Progenitor cell of endocrine pancreas (in vitro differentiated cells): ENCODE results near the gene CRYBB1. TPM values are rescaled to one million over a fixed set of nuclear protein-coding genes. Genes with fewer than 3 reads are reported as not detected.
A peak's percentile ranks its signal among the peaks of the same experiment; 100 is the strongest.

ENCODE experiments used
- DNase-seq: peaks from one replicate; pipeline ENCODE4 v3.0.0; 2021; ENCODE audit warnings: low spot score; ENCODE audit not compliant: unreplicated experiment
- H3K27ac Mint-ChIP-seq: 2 replicates; pipeline ENCODE4 v1.8.0; 2021; ENCODE audit warnings: mild to moderate bottlenecking, moderate library complexity, mixed read lengths
- H3K27me3 Mint-ChIP-seq: 2 replicates; pipeline ENCODE4 v1.8.0; 2021; ENCODE audit warnings: mixed read lengths
- H3K36me3 Mint-ChIP-seq: 2 replicates; pipeline ENCODE4 v1.8.0; 2022; ENCODE audit warnings: mixed read lengths; ENCODE audit not compliant: insufficient read depth
- H3K4me1 Mint-ChIP-seq: 2 replicates; pipeline ENCODE4 v1.8.0; 2021; ENCODE audit warnings: low read depth, mixed read lengths
- H3K4me3 Mint-ChIP-seq: 2 replicates; pipeline ENCODE4 v1.8.0; 2021; ENCODE audit warnings: low read depth, mild to moderate bottlenecking, moderate library complexity, mixed read lengths
- H3K9me3 Mint-ChIP-seq: 2 replicates; pipeline ENCODE4 v1.8.0; 2021; ENCODE audit warnings: low read depth, mixed read lengths
- microRNA-seq: library from miRNA; unstranded; fragments of <30 nt; microRNA quantifications from one replicate; pipeline ENCODE4 v1.1.0, GENCODE V29; 2020; ENCODE audit warnings: borderline number of aligned reads; ENCODE audit not compliant: unreplicated experiment
- total RNA-seq: library from RNA; stranded (reverse); gene quantifications from 2 replicates; pipeline ENCODE4 v1.2.1, GENCODE V29; 2021
- TF ChIP-seq, protein P1 (sequence below): fragments of 200-600 bp; sonication (generic); IDR thresholded peaks from one replicate; pipeline ENCODE4 v1.5.0; 2021; ENCODE audit warnings: antibody characterized with exemption, mild to moderate bottlenecking; ENCODE audit not compliant: unreplicated experiment

The CRYBB1 gene
- total RNA-seq, 1 donor from 2014 or later, result not detected

DNA sequence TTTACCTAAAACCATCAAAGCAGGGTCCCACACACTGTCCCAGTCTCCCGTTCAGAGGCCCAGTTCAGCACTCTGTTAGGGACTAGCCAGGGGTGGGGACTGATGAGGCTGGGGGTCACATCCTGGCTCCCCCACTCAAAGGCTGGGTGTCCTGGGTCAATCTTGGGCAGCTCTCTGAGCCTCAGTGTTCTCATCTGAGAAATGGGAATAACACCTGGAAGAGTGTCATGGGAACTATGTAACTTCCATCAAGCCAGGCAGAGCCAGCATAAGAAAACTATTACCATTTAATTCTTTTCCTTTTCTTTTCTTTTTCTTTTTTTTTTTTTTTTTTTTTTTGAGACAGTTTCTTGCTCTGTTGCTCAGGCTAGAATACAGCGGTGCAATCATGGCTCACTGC lies 66.3 kb downstream of the CRYBB1 start:
- Mint-ChIP-seq H3K4me1 (no peaks in the 10 kb centered on the region), H3K9me3 (no peaks in the 10 kb centered on the region), H3K27me3 (no peaks in the 10 kb centered on the region), H3K4me3 (no peak overlapping the region), H3K27ac (no peak overlapping the region), H3K36me3 (no peaks in the 10 kb centered on the region)
- TF ChIP-seq, protein P1, sequence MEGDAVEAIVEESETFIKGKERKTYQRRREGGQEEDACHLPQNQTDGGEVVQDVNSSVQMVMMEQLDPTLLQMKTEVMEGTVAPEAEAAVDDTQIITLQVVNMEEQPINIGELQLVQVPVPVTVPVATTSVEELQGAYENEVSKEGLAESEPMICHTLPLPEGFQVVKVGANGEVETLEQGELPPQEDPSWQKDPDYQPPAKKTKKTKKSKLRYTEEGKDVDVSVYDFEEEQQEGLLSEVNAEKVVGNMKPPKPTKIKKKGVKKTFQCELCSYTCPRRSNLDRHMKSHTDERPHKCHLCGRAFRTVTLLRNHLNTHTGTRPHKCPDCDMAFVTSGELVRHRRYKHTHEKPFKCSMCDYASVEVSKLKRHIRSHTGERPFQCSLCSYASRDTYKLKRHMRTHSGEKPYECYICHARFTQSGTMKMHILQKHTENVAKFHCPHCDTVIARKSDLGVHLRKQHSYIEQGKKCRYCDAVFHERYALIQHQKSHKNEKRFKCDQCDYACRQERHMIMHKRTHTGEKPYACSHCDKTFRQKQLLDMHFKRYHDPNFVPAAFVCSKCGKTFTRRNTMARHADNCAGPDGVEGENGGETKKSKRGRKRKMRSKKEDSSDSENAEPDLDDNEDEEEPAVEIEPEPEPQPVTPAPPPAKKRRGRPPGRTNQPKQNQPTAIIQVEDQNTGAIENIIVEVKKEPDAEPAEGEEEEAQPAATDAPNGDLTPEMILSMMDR, result no peak
- DNase-seq, result no peak

DNA sequence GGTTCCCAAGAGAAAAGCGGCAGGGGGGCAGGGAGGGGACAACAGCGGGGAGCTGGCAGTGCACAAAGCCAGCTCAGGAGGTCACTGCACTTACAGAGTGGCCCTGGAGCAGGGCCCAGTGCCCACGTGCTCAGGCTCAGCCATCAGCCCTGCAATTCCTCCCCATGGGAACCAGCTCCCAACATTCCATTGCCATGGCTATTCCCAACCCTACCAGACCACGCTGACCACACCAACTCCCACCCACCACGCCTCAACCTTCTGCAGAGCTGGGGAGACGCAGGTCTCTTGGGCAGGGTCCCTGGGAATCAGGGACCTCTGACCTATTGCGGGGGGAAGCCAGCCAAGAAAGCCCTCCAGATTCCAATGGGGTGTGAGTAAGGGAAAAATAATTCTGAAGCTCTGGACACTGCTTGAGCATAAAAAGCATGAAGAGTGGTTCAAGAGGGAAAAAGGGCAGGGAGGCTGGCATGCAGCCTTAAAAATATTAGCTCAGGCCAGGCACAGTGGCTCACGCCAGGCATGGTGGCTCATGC lies 67.3 kb downstream of the CRYBB1 start:
- H3K36me3 Mint-ChIP-seq, result no peaks in the 10 kb centered on the region
- TF ChIP-seq, protein P1, result no peak
- peak overlapping the region; percentile 76 for H3K27ac Mint-ChIP-seq
- DNase-seq, result no peak
- no peaks in the 10 kb centered on the region for H3K27me3 Mint-ChIP-seq
- H3K4me3 Mint-ChIP-seq, result no peak overlapping the region
- no peaks in the 10 kb centered on the region for H3K4me1 Mint-ChIP-seq
- H3K9me3 Mint-ChIP-seq, result no peaks in the 10 kb centered on the region

DNA sequence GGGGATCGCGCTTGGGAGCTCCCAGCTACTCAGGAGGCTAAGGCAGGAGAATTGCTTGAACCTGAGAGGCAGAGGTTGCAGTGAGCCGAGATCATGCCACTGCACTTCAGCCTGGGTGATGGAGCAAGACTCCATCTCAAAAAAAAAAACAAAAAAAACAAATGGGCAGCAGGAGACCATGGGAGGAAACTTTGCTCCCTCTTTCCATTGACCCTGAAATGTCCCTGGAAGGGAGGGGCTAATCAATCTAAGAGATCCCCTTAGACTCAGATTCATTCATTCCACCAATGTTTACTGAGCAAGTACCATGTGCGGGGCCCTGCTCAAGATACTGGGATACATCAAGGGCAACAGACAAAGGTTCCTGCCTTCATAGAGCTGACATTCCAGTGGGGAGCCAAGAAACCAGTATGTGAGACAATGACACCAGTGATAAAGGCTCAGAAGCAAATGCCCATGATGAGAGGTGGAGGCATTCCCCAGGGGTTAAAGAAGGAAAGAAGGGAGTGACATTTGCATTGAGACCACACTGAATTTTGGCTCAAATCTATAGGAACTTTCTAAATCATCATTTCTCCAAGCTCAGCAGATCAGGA lies 67.8 kb downstream of the CRYBB1 start:
- H3K27ac Mint-ChIP-seq, result no peak overlapping the region
- DNase-seq, result no peak
- H3K4me1 Mint-ChIP-seq, result no peaks in the 10 kb centered on the region
- no peaks in the 10 kb centered on the region for H3K36me3 Mint-ChIP-seq
- no peak overlapping the region for H3K4me3 Mint-ChIP-seq
- TF ChIP-seq, protein P1, result no peak
- H3K27me3 Mint-ChIP-seq, result no peaks in the 10 kb centered on the region
- no peaks in the 10 kb centered on the region for H3K9me3 Mint-ChIP-seq

Small RNA genes within 50 kb of the gene (microRNA-seq; reads per million reads assigned to microRNA genes)
- gene MIR548J, result 5.4 reads per million

Other genes starting within 250 kb of the CRYBB1 start
- gene ASPHD2, start 188.8 kb downstream of the CRYBB1 start, total RNA-seq, result 4.0 and 4.2 TPM in 2 replicates
- gene HPS4, start 134.2 kb downstream of the CRYBB1 start, total RNA-seq, result 42.7 and 43.2 TPM in 2 replicates
- 23.2 and 25.4 TPM in 2 replicates for gene SRRD, start 134.2 kb downstream of the CRYBB1 start, total RNA-seq
- gene TFIP11, start 105.6 kb downstream of the CRYBB1 start, total RNA-seq, result 36.4 and 38.7 TPM in 2 replicates
- 16.6 and 19.1 TPM in 2 replicates for gene TPST2, start 27.9 kb downstream of the CRYBB1 start, total RNA-seq
- not detected in 2 replicates for gene CRYBA4, start 3.9 kb upstream of the CRYBB1 start, total RNA-seq
- gene MIAT, start 39.6 kb upstream of the CRYBB1 start, total RNA-seq, result 1.3 and 1.4 TPM in 2 replicates